ENCODE results near the gene CYP3A4. TPM values are rescaled to one million over a fixed set of nuclear protein-coding genes. Genes with fewer than 3 reads are reported as not detected.
"Not testable (repeated sequence)": the region's sequence is repeated elsewhere in the genome, so short reads cannot be mapped to it uniquely, and the experiment has no call there.

The CYP3A4 gene
- total and polyA plus RNA-seq, 9 of the 15 experiments (the other 6 are each of a cell fraction or from before 2014, with no cell fraction given): 0.07 to 0.08 TPM; not detected in 7

GRCh38 chr7:99723201-99723600, 60.8 kb downstream of the CYP3A4 start (continued):
- TF ChIP-seq, protein P1, sequence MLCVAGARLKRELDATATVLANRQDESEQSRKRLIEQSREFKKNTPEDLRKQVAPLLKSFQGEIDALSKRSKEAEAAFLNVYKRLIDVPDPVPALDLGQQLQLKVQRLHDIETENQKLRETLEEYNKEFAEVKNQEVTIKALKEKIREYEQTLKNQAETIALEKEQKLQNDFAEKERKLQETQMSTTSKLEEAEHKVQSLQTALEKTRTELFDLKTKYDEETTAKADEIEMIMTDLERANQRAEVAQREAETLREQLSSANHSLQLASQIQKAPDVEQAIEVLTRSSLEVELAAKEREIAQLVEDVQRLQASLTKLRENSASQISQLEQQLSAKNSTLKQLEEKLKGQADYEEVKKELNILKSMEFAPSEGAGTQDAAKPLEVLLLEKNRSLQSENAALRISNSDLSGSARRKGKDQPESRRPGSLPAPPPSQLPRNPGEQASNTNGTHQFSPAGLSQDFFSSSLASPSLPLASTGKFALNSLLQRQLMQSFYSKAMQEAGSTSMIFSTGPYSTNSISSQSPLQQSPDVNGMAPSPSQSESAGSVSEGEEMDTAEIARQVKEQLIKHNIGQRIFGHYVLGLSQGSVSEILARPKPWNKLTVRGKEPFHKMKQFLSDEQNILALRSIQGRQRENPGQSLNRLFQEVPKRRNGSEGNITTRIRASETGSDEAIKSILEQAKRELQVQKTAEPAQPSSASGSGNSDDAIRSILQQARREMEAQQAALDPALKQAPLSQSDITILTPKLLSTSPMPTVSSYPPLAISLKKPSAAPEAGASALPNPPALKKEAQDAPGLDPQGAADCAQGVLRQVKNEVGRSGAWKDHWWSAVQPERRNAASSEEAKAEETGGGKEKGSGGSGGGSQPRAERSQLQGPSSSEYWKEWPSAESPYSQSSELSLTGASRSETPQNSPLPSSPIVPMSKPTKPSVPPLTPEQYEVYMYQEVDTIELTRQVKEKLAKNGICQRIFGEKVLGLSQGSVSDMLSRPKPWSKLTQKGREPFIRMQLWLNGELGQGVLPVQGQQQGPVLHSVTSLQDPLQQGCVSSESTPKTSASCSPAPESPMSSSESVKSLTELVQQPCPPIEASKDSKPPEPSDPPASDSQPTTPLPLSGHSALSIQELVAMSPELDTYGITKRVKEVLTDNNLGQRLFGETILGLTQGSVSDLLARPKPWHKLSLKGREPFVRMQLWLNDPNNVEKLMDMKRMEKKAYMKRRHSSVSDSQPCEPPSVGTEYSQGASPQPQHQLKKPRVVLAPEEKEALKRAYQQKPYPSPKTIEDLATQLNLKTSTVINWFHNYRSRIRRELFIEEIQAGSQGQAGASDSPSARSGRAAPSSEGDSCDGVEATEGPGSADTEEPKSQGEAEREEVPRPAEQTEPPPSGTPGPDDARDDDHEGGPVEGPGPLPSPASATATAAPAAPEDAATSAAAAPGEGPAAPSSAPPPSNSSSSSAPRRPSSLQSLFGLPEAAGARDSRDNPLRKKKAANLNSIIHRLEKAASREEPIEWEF (CRISPR knock-in tag; IDR thresholded peaks at IDR 0.05): peak; percentile 90; the same call in 1 of the 2 replicates
- TF ChIP-seq ZNF134 (CRISPR knock-in tag; conservative IDR thresholded peaks at IDR 0.05) (peak; percentile 25; the same call in 1 of the 2 replicates), SOX6 (IDR thresholded peaks at IDR 0.05) (peak; percentile 81), SMARCA4 (IDR thresholded peaks at IDR 0.05) (peak; percentile 80), TFE3 (CRISPR knock-in tag; IDR thresholded peaks at IDR 0.05) (peak; percentile 81), HBP1 (CRISPR knock-in tag; IDR thresholded peaks at IDR 0.05) (0 out of 2 replicates have a peak, but pooled peaks have one; percentile 21), TEAD4 (IDR thresholded peaks at IDR 0.05; ENCODE audit: low read length) (peak; percentile 83), ELF4 (CRISPR knock-in tag; IDR thresholded peaks at IDR 0.05) (peak; percentile 67; the same call in 1 of the 2 replicates), PML (IDR thresholded peaks at IDR 0.05; ENCODE audit: low read length) (0 out of 2 replicates have a peak, but pooled peaks have one; percentile 22), MTA2 (IDR thresholded peaks at IDR 0.05; ENCODE audit: low read depth) (peak; percentile 90), TAL1 (IDR thresholded peaks at IDR 0.05) (peak; percentile 96), POLR2AphosphoS5 (IDR thresholded peaks at IDR 0.05; ENCODE audit: control insufficient read depth, insufficient read depth, low read depth, low read length) (peak; percentile 74; the same call in 1 of the 2 replicates), STAT5A (IDR thresholded peaks at IDR 0.05; ENCODE audit: borderline replicate concordance, low read length) (peak; percentile 64), HLTF (IDR thresholded peaks at IDR 0.05) (0 out of 2 replicates have a peak, but pooled peaks have one; percentile 56), L3MBTL2 (IDR thresholded peaks at IDR 0.05) (0 out of 2 replicates have a peak, but pooled peaks have one; percentile 15), NCOA4 (IDR thresholded peaks at IDR 0.05; ENCODE audit: partially characterized antibody) (peak; percentile 50), ARID1B (IDR thresholded peaks at IDR 0.05) (peak; percentile 95), NCOA1 (IDR thresholded peaks at IDR 0.05; ENCODE audit: low read depth) (peak; percentile 73; the same call in 1 of the 2 replicates), PHB2 (IDR thresholded peaks at IDR 0.05; ENCODE audit: low read depth) (peak; percentile 82)
- not testable (repeated sequence) for TF ChIP-seq TEAD4 (CRISPR knock-in tag; IDR thresholded peaks at IDR 0.05; ENCODE audit: borderline replicate concordance)
- TF ChIP-seq, protein P2, sequence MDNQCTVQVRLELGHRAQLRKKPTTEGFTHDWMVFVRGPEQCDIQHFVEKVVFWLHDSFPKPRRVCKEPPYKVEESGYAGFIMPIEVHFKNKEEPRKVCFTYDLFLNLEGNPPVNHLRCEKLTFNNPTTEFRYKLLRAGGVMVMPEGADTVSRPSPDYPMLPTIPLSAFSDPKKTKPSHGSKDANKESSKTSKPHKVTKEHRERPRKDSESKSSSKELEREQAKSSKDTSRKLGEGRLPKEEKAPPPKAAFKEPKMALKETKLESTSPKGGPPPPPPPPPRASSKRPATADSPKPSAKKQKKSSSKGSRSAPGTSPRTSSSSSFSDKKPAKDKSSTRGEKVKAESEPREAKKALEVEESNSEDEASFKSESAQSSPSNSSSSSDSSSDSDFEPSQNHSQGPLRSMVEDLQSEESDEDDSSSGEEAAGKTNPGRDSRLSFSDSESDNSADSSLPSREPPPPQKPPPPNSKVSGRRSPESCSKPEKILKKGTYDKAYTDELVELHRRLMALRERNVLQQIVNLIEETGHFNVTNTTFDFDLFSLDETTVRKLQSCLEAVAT (IDR thresholded peaks at IDR 0.05): 0 out of 4 replicates have a peak, but pooled peaks of 1 of the 2 experiments have one; percentile 36

All from K562 (cell line).